ENCODE results near the gene SRP68.

- no peak for TF ChIP-seq EZH2 (IDR thresholded peaks at IDR 0.05)
- TF ChIP-seq, protein P1, sequence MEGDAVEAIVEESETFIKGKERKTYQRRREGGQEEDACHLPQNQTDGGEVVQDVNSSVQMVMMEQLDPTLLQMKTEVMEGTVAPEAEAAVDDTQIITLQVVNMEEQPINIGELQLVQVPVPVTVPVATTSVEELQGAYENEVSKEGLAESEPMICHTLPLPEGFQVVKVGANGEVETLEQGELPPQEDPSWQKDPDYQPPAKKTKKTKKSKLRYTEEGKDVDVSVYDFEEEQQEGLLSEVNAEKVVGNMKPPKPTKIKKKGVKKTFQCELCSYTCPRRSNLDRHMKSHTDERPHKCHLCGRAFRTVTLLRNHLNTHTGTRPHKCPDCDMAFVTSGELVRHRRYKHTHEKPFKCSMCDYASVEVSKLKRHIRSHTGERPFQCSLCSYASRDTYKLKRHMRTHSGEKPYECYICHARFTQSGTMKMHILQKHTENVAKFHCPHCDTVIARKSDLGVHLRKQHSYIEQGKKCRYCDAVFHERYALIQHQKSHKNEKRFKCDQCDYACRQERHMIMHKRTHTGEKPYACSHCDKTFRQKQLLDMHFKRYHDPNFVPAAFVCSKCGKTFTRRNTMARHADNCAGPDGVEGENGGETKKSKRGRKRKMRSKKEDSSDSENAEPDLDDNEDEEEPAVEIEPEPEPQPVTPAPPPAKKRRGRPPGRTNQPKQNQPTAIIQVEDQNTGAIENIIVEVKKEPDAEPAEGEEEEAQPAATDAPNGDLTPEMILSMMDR (IDR thresholded peaks at IDR 0.05) = no peak
Observed at GRCh38 chr17:76085066-76085730, 12.9 kb upstream of the SRP68 start.

All from neural progenitor cell (in vitro differentiated cells).